Stimulated activated CD8-positive, alpha-beta memory T cell treated with anti-CD3 and anti-CD28 coated beads, Interleukin-4, amount 100 ng/mL, for 24 hours (primary cell): ENCODE measurements around the gene DUSP7.

Experiments
- DNase-seq: peaks from one replicate; pipeline ENCODE4 v3.0.0-alpha.2; 2020; ENCODE audit warnings: low read depth

The DUSP7 gene

DNA sequence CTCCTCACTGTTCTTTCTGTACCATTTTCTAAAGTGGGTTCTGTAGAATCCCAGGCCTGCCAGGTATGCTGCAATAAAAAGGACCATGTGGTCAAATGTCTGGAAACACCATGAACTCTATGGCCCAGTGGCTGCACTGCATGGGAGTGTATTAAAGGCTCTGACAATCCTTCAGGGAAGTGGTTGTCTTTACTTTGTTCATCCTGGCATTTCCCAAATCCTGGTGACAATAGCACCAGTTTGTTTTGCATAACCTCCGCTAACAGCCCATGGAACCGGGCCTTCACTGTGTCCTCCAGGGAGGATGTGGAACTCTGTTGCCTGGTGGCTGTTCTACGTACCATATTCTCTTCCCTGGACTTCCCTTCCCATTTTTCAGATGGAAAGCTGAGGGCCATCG lies 11.2 kb upstream of the DUSP7 start:
- no peak for DNase-seq

DNA sequence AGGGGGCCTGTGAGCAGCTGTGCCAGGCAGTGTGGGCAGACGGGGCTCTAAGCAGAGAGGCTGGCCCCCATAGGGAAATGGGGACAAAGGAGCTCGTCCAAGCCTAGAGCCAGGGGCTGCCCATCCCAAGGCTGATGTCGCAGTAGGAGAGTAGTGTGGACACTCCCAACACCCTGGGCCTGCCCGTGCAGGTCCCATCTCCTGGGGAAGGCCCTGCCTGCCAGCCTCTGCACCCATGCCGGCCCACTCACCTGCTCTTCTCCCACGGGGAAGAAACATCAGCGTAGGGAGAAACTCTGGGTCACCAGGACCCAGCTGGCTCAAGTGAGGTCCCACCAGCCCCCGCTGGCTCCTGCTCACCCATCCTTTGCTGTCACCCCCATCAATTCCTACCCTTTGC lies 10.7 kb upstream of the DUSP7 start:
- no peak for DNase-seq

DNA sequence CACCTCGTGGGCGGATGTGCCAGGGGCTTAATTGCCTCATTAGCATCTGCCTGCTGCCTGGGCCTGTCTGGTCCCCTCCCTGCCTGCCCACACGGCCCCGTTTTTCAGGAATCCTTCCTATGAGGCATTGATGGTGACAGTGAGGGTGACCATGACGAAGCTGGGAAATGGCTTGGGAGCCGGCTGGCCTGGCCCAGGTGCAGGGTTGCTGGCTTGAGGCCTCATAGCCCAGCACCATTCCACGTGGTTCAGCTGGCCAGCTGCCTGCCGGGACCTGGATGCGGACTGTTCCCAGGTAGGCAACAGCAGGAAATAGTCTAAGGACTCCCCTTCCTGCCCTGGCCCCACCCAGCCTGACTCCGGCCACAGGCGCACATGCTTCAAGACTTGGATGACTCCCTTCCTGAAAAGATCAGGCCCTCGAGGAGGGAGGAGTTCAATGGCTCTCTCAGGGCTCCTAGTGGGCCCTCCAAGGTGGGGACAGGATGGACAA lies 8.9 kb upstream of the DUSP7 start:
- DNase-seq = no peak

DNA sequence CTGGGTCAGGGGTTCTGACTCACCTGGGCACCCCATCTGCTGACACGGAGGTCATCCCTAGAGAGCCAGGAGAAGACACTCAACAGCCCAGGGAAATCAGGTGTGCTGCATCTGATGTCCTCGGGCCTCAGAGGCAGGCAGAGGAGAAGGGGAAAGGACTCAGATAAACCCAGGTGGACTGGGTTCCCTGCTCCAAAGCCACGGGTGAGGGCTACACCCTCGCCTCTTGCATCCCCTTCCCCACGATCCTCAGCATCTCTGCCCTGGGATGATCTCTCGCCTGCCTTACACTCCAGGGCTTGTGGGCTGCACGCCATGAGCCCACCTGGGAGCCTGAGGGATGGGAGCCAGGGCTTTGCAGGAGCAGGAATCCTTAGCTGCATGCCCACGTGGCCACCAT lies 8.2 kb upstream of the DUSP7 start:
- DNase-seq = no peak

DNA sequence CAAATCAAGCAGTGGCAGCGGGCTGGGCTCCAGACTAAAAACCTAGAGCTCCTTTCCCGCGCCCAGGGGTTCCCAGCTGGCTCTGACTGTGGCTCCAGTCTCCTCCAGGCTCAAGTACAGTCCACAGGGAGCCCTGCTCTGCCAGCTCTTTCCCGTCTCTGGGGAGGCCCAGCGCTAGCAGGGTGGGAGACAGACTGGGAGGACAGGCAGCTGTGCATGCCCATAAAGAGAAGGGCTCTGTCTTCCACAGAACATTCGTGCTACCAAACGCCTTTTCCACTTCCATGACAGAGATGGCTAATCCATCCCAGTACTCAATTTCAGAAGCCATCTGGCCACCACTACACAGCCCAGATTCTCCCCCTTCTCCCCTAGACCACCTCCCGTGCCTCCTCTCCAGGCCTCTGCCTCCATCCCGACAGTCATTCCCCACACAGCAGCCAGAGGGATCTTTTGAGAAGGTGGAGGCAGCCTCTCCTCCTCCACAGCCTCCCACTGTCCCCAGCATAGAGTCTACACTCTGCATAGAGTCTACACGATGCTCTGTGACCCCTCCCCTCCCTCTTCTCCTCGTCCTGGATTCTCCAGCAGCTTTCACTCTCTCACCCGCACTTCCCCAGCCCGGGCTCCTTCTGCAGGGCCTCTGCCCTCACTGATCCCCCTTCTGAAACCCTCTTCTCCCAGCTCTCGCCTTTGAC lies 6.8 kb upstream of the DUSP7 start:
- no peak for DNase-seq

DNA sequence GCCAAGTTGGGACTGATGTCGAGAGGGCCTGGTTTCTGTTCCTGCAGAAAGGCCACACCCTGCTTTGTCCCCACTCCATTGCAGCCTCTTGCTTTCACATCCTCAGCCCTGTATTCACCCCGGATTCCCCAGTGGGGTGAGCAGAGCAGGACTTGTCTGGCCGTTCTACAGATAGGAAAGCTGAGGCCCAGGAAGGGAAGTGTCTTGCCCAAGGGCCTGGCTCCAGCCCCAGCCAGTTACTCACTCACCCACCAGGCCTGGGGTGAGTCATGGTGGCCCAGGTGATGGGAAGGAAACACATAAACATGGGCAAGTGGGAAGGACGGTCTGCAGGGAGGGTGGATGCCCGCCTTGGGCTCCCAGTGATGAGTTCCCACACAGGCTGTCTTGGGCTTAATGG lies 6.1 kb upstream of the DUSP7 start:
- DNase-seq = no peak

DNA sequence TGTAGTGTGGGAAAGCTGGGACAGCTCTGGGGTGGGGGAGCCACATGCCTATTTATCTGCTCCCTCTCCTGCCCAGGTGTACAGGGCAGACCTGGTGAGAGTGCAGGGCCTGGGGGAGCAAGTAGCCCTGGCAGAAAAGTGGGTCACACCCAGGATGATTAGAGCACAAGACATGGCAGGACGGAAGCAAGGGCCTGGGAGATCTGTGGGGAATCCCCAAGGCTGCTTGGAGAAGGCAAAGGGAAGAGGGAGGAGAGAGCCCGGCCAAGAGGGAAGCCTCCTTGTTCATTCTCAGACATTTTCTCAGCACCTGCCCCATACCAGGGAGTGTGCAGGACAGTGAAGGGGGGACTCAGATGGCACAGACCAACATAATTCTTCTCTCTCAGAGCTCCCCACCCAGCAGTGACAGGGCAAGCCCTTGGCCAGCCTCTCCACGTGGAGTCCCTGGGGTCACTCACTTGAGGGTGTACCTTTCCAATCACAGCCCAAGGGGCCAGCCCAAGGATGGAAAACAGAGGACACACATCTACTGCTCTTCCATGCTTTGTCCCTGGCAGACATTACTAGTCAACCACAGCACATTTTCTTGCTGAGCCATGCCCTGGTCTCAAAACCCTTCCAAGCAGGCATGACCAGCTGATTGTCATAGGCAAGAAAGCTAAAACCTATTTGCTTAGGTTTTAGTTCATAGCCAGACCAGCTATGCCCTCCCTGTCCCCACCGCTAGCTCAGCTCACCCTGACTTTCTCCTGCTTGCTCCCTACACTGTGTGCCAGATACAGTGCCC lies 4.9 kb upstream of the DUSP7 start:
- DNase-seq = no peak

DNA sequence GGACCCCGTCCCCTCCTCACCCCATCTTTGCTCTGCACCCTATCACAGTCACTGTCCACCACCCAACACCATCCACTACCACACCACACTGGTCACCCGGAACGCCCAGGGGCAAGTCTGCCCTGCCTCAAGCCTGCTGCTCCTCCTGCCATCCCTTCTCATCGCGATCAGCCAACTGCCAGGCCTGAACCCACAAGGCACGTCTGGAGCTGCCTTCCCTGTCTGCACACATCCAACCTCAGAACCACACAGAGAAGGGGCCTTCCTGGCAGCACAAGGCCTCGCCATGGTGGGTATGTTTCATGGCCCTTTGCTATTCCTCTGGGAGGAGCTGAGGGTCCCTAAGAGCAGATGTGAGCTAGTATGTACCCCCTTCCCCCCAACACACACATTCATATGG lies 3.4 kb upstream of the DUSP7 start:
- no peak for DNase-seq

DNA sequence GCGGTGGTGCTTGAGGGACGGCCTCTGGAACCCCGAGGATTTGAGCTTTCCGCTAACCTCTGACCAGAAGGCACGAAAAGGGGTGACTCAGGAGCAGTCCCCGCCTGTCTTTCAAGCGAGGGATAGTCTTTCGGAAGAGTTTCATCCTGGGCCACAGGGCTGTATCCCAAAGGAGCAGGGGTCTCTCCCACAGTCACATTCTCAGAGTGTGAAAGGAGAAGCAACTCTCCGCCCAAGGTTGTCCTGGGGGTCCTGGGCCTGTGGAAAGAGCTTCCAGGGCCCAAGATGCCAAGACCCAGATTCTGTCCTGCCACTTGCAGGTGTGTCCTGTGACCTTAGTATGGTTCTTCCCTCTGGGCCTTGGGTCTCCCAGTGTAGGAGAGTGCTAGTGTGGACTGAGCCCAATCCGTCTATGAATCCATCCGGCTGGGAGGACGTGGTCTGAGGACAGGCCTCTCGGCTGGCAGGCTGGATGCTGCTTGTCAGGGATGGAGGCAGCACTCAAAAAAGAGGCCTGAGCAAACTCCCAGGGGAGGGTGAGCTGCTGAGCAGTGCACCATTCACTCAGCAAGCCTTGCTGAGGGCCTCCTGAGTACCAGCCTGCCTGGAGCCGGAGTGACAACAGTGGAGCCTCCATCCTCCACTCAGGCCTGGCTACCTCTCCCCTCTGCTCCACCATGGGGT lies 1.6 kb upstream of the DUSP7 start:
- no peak for DNase-seq

DNA sequence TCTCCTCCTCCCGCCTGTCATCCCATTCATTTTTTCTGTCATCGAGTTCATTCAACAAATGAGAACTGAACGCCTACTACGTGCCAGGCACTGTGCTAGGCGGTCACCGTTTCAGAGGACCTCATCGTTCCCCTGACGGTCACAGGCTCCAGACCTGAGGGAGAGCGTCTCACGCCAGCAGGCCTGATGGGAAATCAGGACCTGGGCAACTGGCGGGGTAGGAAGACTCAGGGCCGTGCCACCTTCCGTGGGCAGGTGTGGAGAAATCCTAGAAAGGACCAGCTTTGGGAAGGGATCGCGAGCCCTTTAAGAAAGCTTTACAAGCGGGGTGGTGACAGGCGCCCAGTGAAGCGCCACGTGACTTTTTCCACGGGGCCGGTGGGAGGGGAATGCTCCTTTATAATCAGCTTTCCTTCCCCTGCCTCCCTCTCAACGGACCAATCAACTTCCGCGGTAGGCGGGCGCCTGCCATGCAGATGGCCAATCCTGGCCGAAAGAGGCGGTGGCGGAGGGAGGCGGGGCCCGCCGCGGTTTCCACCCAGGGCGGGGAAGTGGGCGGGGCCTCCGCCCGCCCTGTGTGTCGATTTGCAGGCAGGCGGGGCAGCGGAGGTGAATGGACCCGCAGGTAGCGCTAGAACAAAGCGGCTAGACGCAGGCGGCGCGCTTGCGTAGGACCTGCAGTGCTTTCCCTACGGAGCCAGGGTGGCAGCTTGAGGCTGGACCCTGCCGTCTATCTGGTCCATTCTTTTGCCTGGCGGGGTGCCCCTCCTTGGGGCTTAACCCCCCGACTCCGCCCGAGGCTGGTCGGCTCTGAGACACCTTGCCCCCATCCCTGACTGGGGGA lies 819 bp upstream of the DUSP7 start:
- DNase-seq = peak; percentile 99

DNA sequence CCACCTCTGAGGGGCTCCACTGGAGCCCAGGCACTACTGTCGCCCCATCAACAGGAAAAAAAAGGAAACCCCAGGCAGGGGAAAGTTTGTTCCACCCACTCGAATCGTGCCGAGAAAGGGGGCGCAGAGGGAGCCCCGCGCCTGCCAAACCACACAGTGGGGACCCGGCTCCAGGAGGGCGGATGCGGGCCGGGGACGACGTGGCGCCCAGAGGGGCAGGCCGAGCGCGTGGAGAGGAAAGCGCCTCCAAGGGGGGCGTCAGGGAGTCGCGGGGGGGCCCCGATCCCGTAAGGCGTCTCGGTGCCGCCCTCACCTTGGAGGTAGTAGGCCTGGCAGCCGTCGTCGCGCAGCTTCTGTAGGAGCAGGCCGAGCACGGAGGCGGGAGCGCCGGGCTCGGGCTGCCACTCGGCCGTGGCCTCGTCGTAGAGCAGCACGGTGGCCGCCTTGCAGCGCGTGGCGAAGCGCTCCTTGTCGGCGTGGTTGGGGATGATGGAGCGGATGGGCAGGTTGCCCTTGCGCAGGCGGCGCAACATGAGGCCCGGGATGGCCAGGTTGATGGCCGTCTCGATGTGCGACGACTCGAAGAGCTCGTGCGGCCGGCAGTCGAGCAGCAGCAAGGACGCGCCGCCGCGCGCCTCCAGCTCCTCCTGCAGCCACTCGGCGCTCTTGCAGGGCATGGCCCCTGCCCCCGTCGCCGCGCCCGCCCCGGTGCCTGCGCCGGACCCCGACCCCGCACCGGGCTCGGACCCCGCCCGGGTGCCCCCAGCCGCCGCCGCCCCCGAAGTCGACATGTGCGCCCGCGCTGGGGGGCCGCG lies 627 bp downstream of the DUSP7 start:
- DNase-seq = peak; percentile 30

DNA sequence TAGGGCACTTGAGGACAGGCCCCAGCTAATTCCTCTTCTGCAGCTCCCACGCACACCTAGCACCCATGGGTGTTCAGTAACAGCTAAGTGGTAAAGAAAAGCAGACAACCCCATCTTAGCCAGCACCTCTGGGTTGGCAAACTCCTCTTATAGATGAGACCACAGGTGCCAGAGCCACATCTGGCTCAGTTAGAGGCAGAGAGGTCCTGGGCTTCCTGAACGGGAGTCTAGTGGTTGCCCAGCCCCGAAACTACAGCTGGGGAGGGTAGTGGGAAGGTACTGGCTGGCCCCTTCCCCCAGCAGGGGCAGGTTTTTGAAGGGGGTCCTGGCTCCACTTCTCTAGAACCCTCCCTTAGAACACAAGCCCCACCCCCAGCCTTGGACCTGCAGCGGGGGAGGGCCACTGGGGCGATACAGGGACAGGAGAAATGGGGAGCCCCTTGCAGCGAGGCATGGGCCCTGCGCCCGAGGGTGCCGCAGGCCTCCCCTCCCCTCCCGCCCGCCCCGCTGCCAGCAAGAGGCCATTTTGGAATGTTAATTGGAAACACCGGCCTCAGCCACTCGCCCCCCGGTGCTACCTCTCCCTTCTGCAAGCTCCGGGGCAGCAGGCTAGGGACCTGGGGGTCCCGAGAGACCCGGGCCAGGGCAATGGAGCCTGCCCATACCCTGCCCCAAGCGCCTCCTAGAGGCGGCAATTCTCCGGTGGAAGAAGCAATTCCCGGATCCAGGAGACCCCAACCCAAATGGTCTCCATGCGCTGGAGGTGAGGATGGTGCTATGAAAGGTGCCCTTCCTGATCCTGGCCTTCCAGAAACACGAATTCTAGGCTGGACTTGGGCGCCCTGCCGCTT lies 1.5 kb downstream of the DUSP7 start:
- DNase-seq = no peak

DNA sequence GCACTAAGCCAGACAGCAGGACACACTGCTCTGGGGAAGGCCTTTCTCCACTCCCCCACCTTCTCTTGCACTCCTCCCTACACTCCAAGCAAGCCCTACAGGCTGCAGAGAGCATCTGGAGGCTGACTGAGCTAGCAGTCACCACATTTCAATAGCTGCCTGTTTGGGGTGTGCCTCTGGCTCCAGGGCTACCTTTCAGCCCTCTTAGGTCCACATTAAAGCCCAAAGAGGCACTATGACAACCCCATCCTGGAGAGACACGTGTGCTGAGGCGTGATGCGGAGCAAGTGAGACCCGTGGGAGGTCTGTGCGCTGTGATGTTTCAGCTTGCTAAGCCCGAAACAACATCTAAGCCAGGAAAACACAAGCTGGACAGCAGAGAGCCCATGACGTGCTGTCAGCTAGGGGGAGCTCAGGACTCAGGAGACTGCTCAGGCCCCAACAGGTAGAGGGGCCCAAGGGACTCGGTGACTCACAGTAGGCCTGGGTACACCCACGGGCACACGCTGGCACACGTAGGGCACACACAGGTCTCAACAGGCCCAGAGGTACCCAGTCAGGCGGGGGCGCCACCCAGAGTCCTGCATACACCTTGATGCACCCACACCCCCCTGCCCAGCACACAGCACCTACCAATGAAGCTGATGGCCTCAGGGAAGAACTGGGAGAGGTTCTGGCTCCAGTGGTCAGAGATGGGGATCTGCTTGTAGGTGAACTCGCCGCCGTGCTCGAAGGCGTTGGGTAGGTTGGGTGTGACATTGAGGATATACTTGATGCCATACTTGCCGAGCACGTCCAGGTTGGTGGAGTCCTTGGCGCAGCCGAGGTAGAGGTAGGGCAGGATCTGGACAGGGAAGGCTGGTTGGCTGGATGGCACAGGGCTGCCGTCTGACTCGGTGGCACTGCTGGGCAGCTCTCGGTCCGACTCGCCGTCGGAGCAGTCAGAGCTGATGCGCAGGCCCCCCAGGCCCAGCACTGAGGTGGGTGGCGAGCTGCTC lies 2.8 kb downstream of the DUSP7 start:
- no peak for DNase-seq

DNA sequence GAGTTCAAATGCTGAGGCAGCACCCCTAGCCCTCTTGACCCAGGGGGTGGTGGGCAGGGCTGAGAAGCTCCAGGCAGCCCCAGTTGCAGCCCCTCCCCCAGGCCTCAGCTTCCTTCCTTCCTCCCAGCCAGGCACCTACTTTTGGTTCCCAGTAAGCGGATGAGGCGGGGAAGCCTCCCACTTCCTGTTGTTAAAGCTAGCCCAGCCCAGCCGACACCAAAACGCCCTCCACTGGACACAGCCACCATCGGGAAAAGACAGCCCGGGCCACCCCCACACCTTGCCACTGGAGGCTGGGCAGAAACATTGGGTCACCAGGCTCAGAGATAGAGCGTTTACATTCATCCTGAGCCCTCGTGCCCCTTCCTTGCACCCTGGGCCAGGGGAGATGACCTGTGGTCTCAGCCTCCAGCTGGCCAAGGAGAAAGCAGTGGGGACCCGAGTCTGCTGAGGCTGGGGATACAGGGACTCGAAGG lies 3.5 kb downstream of the DUSP7 start:
- DNase-seq = peak; percentile 26

DNA sequence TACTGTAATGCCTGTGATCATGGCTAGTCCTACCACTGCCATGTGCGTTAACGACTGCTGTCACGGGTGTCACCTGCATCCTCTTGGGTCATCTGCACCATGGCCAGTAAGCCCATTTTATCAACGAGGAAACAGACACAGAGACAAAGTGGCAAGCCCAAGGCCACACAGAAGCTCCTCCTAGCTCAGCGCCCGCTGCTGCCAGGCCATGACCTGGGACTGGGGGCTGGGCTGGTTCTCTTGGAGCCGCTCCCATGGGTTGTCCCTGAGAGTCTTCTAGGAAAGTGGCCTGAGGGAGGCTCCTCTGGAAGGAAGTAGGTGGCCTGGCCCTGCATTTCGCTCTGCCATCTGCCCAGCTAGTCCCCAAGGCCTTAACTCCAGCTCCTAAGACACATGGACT lies 4.9 kb downstream of the DUSP7 start:
- no peak for DNase-seq

DNA sequence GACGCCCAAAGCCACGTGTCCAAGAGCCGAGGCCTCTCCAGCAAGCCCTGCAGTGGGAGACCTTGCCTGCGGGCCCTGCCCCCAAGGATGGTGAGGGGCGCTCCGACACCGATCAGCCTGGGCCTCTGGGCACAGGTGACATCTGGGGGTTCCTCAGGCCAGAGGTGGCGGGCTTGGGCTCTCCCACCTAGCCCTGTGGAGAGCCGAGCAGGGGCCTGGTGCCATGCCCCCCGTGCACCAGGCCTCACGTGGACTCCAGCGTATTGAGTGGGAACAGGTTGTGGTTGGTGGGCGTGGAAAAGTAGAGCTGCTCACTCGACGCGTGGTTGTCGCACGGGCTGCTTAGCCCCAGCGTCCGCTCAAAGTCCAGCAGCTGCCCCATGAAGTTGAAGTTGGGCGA lies 5.8 kb downstream of the DUSP7 start:
- DNase-seq = no peak

DNA sequence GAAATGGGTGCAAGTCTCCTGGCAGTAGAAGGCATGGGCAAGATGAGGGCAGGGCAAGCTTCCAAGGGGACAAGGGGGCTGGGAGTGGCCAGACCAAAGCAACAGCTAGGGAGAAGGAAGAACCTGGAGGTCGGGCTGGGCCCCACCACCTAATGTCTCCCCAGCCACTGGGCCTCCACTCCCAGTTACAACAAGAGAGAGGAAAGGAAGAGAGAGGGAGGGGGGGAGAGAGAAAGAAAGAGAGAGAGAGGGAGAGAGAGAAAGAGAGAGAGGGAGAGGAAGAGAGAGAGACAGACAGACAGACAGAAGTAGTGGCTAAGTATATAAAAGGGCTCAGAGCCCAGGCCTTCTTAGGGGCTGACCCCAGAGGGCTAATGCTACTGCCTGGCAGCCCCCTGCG lies 6.9 kb downstream of the DUSP7 start:
- no peak for DNase-seq

DNA sequence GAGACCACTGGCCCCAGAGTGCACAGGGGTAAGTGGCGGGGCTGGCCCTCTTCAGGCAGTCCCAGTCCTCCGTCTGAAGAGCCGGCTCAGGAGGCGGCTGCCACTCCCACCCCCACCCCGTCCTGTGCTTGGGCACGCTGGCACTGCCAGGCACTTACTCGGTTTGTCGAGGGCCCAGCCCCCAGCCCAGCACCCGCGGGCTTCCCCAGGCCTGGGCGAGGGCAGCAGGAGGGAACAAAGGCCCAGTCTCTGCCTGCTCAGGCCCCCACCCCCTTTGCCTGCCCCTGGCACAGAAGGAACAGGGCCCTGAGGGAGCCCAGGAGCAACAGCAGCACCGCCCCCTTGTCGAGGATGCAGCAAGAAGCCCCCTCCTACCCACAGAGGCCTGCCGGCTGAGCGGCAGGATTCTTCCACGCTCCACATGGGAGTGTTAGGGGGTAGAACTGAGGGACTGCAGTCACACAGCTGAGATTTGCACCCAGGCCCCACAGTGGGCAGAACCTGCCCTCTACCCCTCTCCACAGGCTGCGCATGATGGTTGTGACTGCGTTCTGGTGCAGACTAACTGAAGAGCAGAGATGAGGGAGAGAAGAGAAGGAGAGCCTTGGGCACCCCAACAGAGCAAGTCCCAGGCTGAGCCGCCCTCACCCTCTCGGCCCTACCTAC lies 8.9 kb downstream of the DUSP7 start:
- no peak for DNase-seq
